HT1080 (cell line): ENCODE data around the gene TPST2. TPM values are rescaled to one million over a fixed set of nuclear protein-coding genes. Genes with fewer than 3 reads are reported as not detected.

ENCODE experiments used
- DNase-seq: peaks from one replicate; pipeline ENCODE4 v3.0.0-alpha.2; 2015; ENCODE audit warnings: low read depth
- small RNA-seq: library from RNA; depleted of rRNA; stranded (forward); fragments of <200 nt; gene quantifications from one replicate; pipeline ENCODE3, GENCODE V24; 2014
- total RNA-seq: library from RNA; depleted of rRNA; stranded (reverse); fragments of >200 nt; shearing (Covaris generic); gene quantifications from 2 replicates; pipeline ENCODE4 v1.2.3, GENCODE V29; 2014; rRNA removed

The TPST2 gene
- total RNA-seq, 1 experiment from 2014 or later = 50.1 TPM

GRCh38 chr22:26479043-26479791 is 110.7 kb downstream of the TPST2 start:
- no peak for DNase-seq

GRCh38 chr22:26477341-26477731 is 112.6 kb downstream of the TPST2 start:
- no peak for DNase-seq

GRCh38 chr22:26476705-26477340 is 113.1 kb downstream of the TPST2 start:
- peak; percentile 85 for DNase-seq

DNA sequence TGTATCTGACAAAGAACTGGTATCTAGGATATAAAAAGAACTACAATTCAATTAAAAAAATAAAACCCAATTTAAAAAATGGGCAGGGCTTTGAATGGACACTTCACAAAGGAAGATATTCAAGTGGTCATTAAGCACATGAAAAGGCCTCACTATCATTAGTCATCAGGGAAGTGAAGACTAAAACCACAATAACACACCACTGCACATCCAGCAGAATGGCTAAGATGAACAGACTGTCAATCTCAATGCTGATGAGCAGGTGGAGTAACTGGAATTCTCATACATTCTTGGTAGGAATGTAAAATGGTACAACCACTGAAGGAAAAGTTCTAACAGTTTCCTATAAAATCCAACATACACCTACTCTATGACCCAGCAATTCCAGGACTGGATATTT is 115.2 kb downstream of the TPST2 start:
- peak; percentile 88 for DNase-seq

Small RNA genes lying within 50 kb of the gene (small RNA-seq; reads per million reads assigned to genes)
- not detected for gene MIR548J

Other genes with a start within 250 kb of the TPST2 start
- 6.3 and 8.7 TPM in 2 replicates for gene ASPHD2, start 160.9 kb downstream of the TPST2 start, total RNA-seq
- 23.4 and 28.6 TPM in 2 replicates for gene HPS4, start 106.3 kb downstream of the TPST2 start, total RNA-seq
- 27.3 and 37.1 TPM in 2 replicates for gene SRRD, start 106.3 kb downstream of the TPST2 start, total RNA-seq
- gene TFIP11, start 77.7 kb downstream of the TPST2 start, total RNA-seq = 41.9 and 44.7 TPM in 2 replicates
- not detected in 2 replicates for gene CRYBB1, start 27.9 kb upstream of the TPST2 start, total RNA-seq
- gene CRYBA4, start 31.8 kb upstream of the TPST2 start, total RNA-seq = not detected in 2 replicates
- gene MIAT, start 67.5 kb upstream of the TPST2 start, total RNA-seq = 0.07 and 0.10 TPM in 2 replicates